Activated naive CD8-positive, alpha-beta T cell treated with anti-CD3 and anti-CD28 coated beads, Interleukin-2, amount 50 U/mL, for 24 hours (primary cell): ENCODE results near the gene ROPN1.
"Not testable (repeated sequence)": the region's sequence is repeated elsewhere in the genome, so short reads cannot be mapped to it uniquely, and the experiment has no call there.

Source experiments
- ATAC-seq: fragments of 150-1000 bp; cut with Tn5 transposase; one replicate; pipeline ENCODE4 v1.10.0; 2021
- DNase-seq: peaks from one replicate; pipeline ENCODE4 v3.0.0; 2021
- H3K27ac Mint-ChIP-seq: one replicate; pipeline ENCODE4 v1.8.0; 2021; ENCODE audit warnings: mild to moderate bottlenecking, mixed read lengths
- H3K27me3 Mint-ChIP-seq: one replicate; pipeline ENCODE4 v1.8.0; 2021; ENCODE audit warnings: mixed read lengths
- H3K36me3 Mint-ChIP-seq: one replicate; pipeline ENCODE4 v1.8.0; 2021; ENCODE audit warnings: low read depth, mixed read lengths
- H3K4me1 Mint-ChIP-seq: one replicate; pipeline ENCODE4 v1.8.0; 2021; ENCODE audit warnings: mixed read lengths
- H3K4me3 Mint-ChIP-seq: one replicate; pipeline ENCODE4 v1.8.0; 2021; ENCODE audit warnings: mild to moderate bottlenecking, moderate library complexity, mixed read lengths
- H3K9me3 Mint-ChIP-seq: one replicate; pipeline ENCODE4 v1.8.0; 2021; ENCODE audit warnings: mixed read lengths

Gene ROPN1

DNA sequence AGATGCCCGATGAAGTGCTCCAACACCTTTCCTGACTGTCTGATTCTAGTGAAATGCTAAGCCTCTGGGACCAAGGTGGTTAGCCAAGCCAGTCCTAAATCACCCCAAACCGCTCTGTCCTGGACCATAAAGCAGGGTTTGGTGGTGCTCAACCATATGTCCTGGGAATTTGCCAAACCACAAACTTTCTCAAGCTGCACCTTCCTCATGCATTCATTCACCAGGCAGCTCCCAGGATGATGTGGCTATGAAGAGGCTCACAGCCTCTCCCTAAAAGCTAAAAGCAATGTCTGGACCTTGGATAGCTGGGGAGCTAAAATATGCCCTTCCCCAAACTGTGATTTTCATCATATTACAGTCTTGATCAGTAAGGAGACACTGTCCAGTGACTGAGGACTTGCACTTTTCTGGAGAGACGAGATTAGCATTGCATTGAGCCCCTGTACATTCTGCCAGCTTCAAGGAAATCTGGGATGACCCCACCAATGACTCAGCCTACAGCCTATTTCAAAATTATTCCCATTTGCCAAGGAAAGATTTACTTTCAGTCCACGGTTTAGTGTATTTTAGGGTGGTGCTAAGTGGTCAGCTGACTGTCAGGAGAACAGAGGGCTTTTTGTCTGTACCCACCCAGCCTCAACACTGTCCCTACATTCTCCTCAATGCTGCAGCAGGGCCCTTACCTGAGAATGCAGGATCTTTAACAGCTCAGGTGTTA, 15.6 kb downstream of the ROPN1 start:
- ATAC-seq, H3K4me1 Mint-ChIP-seq, DNase-seq, H3K27ac Mint-ChIP-seq, H3K36me3 Mint-ChIP-seq, H3K4me3 Mint-ChIP-seq, H3K9me3 Mint-ChIP-seq: not testable (repeated sequence)
- peaks cover 15% of the 10 kb centered on the region for H3K27me3 Mint-ChIP-seq

DNA sequence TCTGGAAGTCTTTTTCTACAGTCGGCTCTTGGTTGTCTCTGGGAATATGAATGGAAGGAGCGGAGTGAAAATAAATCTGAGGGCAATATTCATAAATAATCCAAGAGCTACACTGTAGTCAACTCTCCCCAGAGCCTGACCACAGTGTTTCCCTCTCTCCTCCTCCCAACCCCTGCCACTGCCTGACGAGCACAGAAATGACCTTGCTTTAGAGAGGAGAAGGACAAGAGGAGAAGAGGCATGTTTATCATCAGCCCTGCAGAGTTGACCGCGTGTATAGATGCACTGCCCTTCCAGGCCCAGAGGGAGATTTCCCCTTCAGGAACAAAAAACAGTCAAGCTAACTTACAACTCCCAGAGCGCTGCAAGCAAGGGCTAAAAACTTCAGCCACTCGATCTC, 16.9 kb downstream of the ROPN1 start:
- H3K36me3 Mint-ChIP-seq, DNase-seq, ATAC-seq, H3K27me3 Mint-ChIP-seq, H3K9me3 Mint-ChIP-seq, H3K4me3 Mint-ChIP-seq, H3K4me1 Mint-ChIP-seq, H3K27ac Mint-ChIP-seq: not testable (repeated sequence)

DNA sequence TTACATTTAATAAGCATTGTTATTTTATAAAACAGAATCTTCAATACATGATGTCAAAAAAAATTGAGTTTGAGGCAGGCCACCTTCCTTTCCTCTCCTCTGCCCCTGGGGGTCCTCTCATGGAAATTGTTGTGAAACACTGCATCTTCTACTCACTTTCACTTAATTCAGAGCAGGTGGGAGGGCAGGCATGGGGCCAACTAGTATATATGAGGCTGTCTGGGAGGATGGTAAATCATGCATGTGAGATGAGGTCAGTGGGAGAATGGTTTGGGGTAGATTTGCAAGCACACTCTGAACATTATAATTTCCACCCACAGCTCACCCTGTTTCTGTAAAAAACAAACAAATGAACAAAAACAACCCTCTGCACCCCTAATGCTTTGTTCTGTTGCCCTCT, 20.5 kb downstream of the ROPN1 start:
- ATAC-seq (no peak), DNase-seq (no peak)
- H3K27me3 Mint-ChIP-seq: peaks cover 20% of the 10 kb centered on the region
- no peak overlapping the region for H3K4me3 Mint-ChIP-seq
- H3K4me1 Mint-ChIP-seq: no peaks in the 10 kb centered on the region
- no peaks in the 10 kb centered on the region for H3K9me3 Mint-ChIP-seq
- H3K36me3 Mint-ChIP-seq: no peaks in the 10 kb centered on the region
- no peak overlapping the region for H3K27ac Mint-ChIP-seq

GRCh38 chr3:123967260-123967659, 24.7 kb downstream of the ROPN1 start:
- not testable (repeated sequence) for DNase-seq, H3K4me1 Mint-ChIP-seq, H3K36me3 Mint-ChIP-seq, ATAC-seq, H3K27ac Mint-ChIP-seq, H3K9me3 Mint-ChIP-seq, H3K4me3 Mint-ChIP-seq
- peaks cover 24% of the 10 kb centered on the region for H3K27me3 Mint-ChIP-seq

GRCh38 chr3:123966799-123967198, 25.1 kb downstream of the ROPN1 start:
- H3K27ac Mint-ChIP-seq, H3K4me3 Mint-ChIP-seq, H3K4me1 Mint-ChIP-seq, ATAC-seq, H3K36me3 Mint-ChIP-seq, H3K9me3 Mint-ChIP-seq, DNase-seq: not testable (repeated sequence)
- peaks cover 24% of the 10 kb centered on the region for H3K27me3 Mint-ChIP-seq

- not testable (repeated sequence) for H3K36me3 Mint-ChIP-seq, H3K9me3 Mint-ChIP-seq, H3K4me3 Mint-ChIP-seq, DNase-seq, H3K27ac Mint-ChIP-seq, H3K4me1 Mint-ChIP-seq, ATAC-seq
- H3K27me3 Mint-ChIP-seq: peaks cover 19% of the 10 kb centered on the region
These were observed 27.1 kb downstream of the ROPN1 start for GRCh38 chr3:123964793-123965192.

GRCh38 chr3:123961508-123961856, 30.4 kb downstream of the ROPN1 start:
- H3K27ac Mint-ChIP-seq: peak overlapping the region; percentile 84
- peaks cover 7% of the 10 kb centered on the region for H3K27me3 Mint-ChIP-seq
- H3K36me3 Mint-ChIP-seq: peaks cover 6% of the 10 kb centered on the region
- H3K4me3 Mint-ChIP-seq: peak overlapping the region; percentile 90
- H3K9me3 Mint-ChIP-seq: no peaks in the 10 kb centered on the region
- no peak for DNase-seq
- peaks cover 28% of the 10 kb centered on the region for H3K4me1 Mint-ChIP-seq
- no peak for ATAC-seq

- DNase-seq (peak; percentile 84), ATAC-seq (peak; percentile 99)
- Mint-ChIP-seq H3K27me3 (peaks cover 5% of the 10 kb centered on the region), H3K27ac (peak within 1 kb of the TSS; percentile 84), H3K36me3 (peaks cover 6% of the 10 kb centered on the region), H3K4me1 (peaks cover 28% of the 10 kb centered on the region), H3K9me3 (no peaks in the 10 kb centered on the region), H3K4me3 (peak within 1 kb of the TSS; percentile 90)
These were observed 31.0 kb downstream of the ROPN1 start, which contains the start of gene CCDC14 for GRCh38 chr3:123960781-123961507. Gene CCDC14, minus strand, starts transcription at chr3:123961229. Its CDS starts 56 bp downstream, at chr3:123961173.

- H3K4me1 Mint-ChIP-seq: peaks cover 10% of the 10 kb centered on the region
- no peaks in the 10 kb centered on the region for H3K9me3 Mint-ChIP-seq
- no peaks in the 10 kb centered on the region for H3K27me3 Mint-ChIP-seq
- no peak overlapping the region for H3K4me3 Mint-ChIP-seq
- no peak for DNase-seq
- no peak overlapping the region for H3K27ac Mint-ChIP-seq
- peaks cover 36% of the 10 kb centered on the region for H3K36me3 Mint-ChIP-seq
- ATAC-seq: no peak
These were observed 38.2 kb downstream of the ROPN1 start for GRCh38 chr3:123953735-123954134.

GRCh38 chr3:123952844-123953520, 38.9 kb downstream of the ROPN1 start:
- Mint-ChIP-seq H3K9me3 (no peaks in the 10 kb centered on the region), H3K4me3 (no peak overlapping the region), H3K27ac (no peak overlapping the region), H3K4me1 (peaks cover 3% of the 10 kb centered on the region), H3K27me3 (no peaks in the 10 kb centered on the region), H3K36me3 (peaks cover 38% of the 10 kb centered on the region)
- no peak for ATAC-seq
- no peak for DNase-seq

- ATAC-seq (no peak), DNase-seq (no peak)
- no peaks in the 10 kb centered on the region for H3K9me3 Mint-ChIP-seq
- H3K27me3 Mint-ChIP-seq: no peaks in the 10 kb centered on the region
- no peaks in the 10 kb centered on the region for H3K4me1 Mint-ChIP-seq
- no peak overlapping the region for H3K4me3 Mint-ChIP-seq
- H3K36me3 Mint-ChIP-seq: peaks cover 40% of the 10 kb centered on the region
- H3K27ac Mint-ChIP-seq: no peak overlapping the region
These were observed 40.1 kb downstream of the ROPN1 start for GRCh38 chr3:123951522-123952447.

DNA sequence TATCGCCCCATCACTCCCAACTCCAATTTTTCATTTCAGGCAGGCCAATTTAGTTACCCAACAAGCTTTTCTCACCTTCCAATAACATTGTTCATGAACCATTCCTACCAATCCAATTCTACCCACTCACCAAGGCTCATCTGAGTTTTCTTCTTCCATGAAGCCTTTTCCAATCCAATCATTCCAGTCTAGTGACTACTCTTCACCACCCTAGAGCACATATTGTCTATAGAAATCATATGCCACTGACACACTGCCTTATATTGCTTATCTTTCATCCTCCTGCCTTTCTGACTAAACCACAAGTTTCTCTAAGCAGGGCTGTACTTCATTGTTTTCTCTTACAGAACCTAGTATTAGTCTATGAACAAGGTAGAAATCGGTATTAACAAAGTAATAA, 42.3 kb downstream of the ROPN1 start:
- H3K9me3 Mint-ChIP-seq: no peaks in the 10 kb centered on the region
- H3K4me3 Mint-ChIP-seq: no peak overlapping the region
- DNase-seq (no peak), ATAC-seq (no peak)
- peaks cover 42% of the 10 kb centered on the region for H3K36me3 Mint-ChIP-seq
- no peaks in the 10 kb centered on the region for H3K27me3 Mint-ChIP-seq
- no peaks in the 10 kb centered on the region for H3K4me1 Mint-ChIP-seq
- H3K27ac Mint-ChIP-seq: no peak overlapping the region

- no peaks in the 10 kb centered on the region for H3K27me3 Mint-ChIP-seq
- H3K4me3 Mint-ChIP-seq: no peak overlapping the region
- peaks cover 50% of the 10 kb centered on the region for H3K36me3 Mint-ChIP-seq
- no peaks in the 10 kb centered on the region for H3K4me1 Mint-ChIP-seq
- DNase-seq (no peak), ATAC-seq (no peak)
- H3K9me3 Mint-ChIP-seq: no peaks in the 10 kb centered on the region
- no peak overlapping the region for H3K27ac Mint-ChIP-seq
These were observed 43.5 kb downstream of the ROPN1 start for GRCh38 chr3:123948449-123948848.

GRCh38 chr3:123947482-123947881, 44.4 kb downstream of the ROPN1 start:
- H3K27me3 Mint-ChIP-seq: no peaks in the 10 kb centered on the region
- H3K27ac Mint-ChIP-seq: no peak overlapping the region
- no peaks in the 10 kb centered on the region for H3K9me3 Mint-ChIP-seq
- peaks cover 52% of the 10 kb centered on the region for H3K36me3 Mint-ChIP-seq
- no peak overlapping the region for H3K4me3 Mint-ChIP-seq
- ATAC-seq (no peak), DNase-seq (no peak)
- H3K4me1 Mint-ChIP-seq: no peaks in the 10 kb centered on the region
